ENCODE data around the gene MAP3K15. TPM values are rescaled to one million over a fixed set of nuclear protein-coding genes. Genes with fewer than 3 reads are reported as not detected.

MAP3K15 gene
- total and polyA plus RNA-seq, 10 of the 15 experiments (the other 5 are each of a cell fraction or from before 2014, with no cell fraction given), result 0.03 to 0.16 TPM; not detected in 8

- ChIA-PET POLR2A (no interaction called here), RAD21 (ENCODE audit: unreplicated experiment) (no interaction called here), CTCF (no interaction called here), SMC1A (ENCODE audit: uncharacterized antibody, unreplicated experiment) (no interaction called here)
- H3K4me1 ChIP-seq (ENCODE audit: control insufficient read depth, insufficient read depth, low read length), result no peaks in the 10 kb centered on the region
- no peak overlapping the region for H3K9ac ChIP-seq (ENCODE audit: control insufficient read depth, insufficient read depth, low read length)
- H3K9me3 ChIP-seq (replicated peaks; ENCODE audit: control insufficient read depth, insufficient read depth, low read length), result no peaks in the 10 kb centered on the region
- H3K27me3 ChIP-seq (replicated peaks in 1 of 2; ENCODE audit: control insufficient read depth in 2 of 2, insufficient read depth in 2 of 2, low read length in 1 of 2), result no peaks in the 10 kb centered on the region; a peak in 1 of 4 replicates
- in situ Hi-C loops (cut with MboI) (no loop called here), intact Hi-C loops (cut with micrococcal nuclease; ENCODE audit: unreplicated experiment) (no loop called here)
- no peak overlapping the region for H3K4me3 ChIP-seq
- no peaks in the 10 kb centered on the region for H3K36me3 ChIP-seq (ENCODE audit: control insufficient read depth in 2 of 2, insufficient read depth in 2 of 2, low read length in 1 of 2)
- H3K79me2 ChIP-seq (ENCODE audit: control insufficient read depth, insufficient read depth, low read length), result no peaks in the 10 kb centered on the region
- DNase-seq (ENCODE audit: low read depth, low spot score) (no peak), ATAC-seq (no peak), FAIRE-seq (no peak)
- H3K4me2 ChIP-seq (ENCODE audit: control insufficient read depth, insufficient read depth), result no peak overlapping the region
- H3K27ac ChIP-seq (ENCODE audit: control insufficient read depth, insufficient read depth), result no peak overlapping the region
- no TSS peak for BruUV-seq (replicated peaks)
- H2AFZ ChIP-seq (ENCODE audit: control insufficient read depth, low read depth, low read length), result no peak overlapping the region
- H4K20me1 ChIP-seq (ENCODE audit: control insufficient read depth, insufficient read depth), result no peaks in the 10 kb centered on the region
- WGBS (ENCODE audit: insufficient coverage, insufficient replicate concordance, low lambda C conversion rate, missing lambda C conversion rate), result 0% methylated on average over 3 of the region's 3 CpGs
- no peak for TF ChIP-seq FOXK2 (IDR thresholded peaks at IDR 0.05)
- no peak for TF ChIP-seq PAX8 (IDR thresholded peaks at IDR 0.05)
- TF ChIP-seq RUNX3 (IDR thresholded peaks at IDR 0.05; ENCODE audit: low read length), result no peak
- no peak for TF ChIP-seq ZZZ3 (IDR thresholded peaks at IDR 0.05; ENCODE audit: control insufficient read depth, insufficient read length, low read depth)
- no peak for TF ChIP-seq MYC (IDR thresholded peaks at IDR 0.05; ENCODE audit: insufficient read depth, insufficient read length, insufficient replicate concordance, low read length, severe bottlenecking)
- TF ChIP-seq, protein P1, sequence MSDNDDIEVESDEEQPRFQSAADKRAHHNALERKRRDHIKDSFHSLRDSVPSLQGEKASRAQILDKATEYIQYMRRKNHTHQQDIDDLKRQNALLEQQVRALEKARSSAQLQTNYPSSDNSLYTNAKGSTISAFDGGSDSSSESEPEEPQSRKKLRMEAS (IDR thresholded peaks at IDR 0.05; ENCODE audit: low read depth, low read length), result no peak
- TF ChIP-seq SRF (IDR thresholded peaks at IDR 0.05; ENCODE audit: low read depth in 2 of 2, low read length in 2 of 2), result no peak
- no peak for TF ChIP-seq NFIC (IDR thresholded peaks at IDR 0.05; ENCODE audit: low read depth, low read length)
- no peak for TF ChIP-seq NKRF (conservative IDR thresholded peaks at IDR 0.05)
- no peak for TF ChIP-seq HDAC6 (IDR thresholded peaks at IDR 0.05; ENCODE audit: unreplicated experiment)
- no peak for TF ChIP-seq SMC3 (IDR thresholded peaks at IDR 0.05; ENCODE audit: borderline replicate concordance, low read length)
- no peak for TF ChIP-seq EED (IDR thresholded peaks at IDR 0.05; ENCODE audit: low read depth)
- TF ChIP-seq RFX5 (IDR thresholded peaks at IDR 0.05; ENCODE audit: low read depth, low read length), result no peak
- no peak for TF ChIP-seq SPI1 (IDR thresholded peaks at IDR 0.05; ENCODE audit: borderline replicate concordance, insufficient read depth, low read depth, low read length)
- no peak for TF ChIP-seq PBX3 (IDR thresholded peaks at IDR 0.05; ENCODE audit: insufficient replicate concordance, low read depth, low read length)
- TF ChIP-seq ZNF622 (IDR thresholded peaks at IDR 0.05), result no peak
- TF ChIP-seq, protein P2, sequence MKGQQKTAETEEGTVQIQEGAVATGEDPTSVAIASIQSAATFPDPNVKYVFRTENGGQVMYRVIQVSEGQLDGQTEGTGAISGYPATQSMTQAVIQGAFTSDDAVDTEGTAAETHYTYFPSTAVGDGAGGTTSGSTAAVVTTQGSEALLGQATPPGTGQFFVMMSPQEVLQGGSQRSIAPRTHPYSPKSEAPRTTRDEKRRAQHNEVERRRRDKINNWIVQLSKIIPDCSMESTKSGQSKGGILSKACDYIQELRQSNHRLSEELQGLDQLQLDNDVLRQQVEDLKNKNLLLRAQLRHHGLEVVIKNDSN (IDR thresholded peaks at IDR 0.05; ENCODE audit: borderline replicate concordance, extremely low read length, insufficient read depth, low read depth, low read length), result no peak
- TF ChIP-seq, protein P3, sequence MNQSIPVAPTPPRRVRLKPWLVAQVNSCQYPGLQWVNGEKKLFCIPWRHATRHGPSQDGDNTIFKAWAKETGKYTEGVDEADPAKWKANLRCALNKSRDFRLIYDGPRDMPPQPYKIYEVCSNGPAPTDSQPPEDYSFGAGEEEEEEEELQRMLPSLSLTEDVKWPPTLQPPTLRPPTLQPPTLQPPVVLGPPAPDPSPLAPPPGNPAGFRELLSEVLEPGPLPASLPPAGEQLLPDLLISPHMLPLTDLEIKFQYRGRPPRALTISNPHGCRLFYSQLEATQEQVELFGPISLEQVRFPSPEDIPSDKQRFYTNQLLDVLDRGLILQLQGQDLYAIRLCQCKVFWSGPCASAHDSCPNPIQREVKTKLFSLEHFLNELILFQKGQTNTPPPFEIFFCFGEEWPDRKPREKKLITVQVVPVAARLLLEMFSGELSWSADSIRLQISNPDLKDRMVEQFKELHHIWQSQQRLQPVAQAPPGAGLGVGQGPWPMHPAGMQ (IDR thresholded peaks at IDR 0.05; ENCODE audit: borderline replicate concordance), result no peak
- no peak for TF ChIP-seq SIX5 (IDR thresholded peaks at IDR 0.05; ENCODE audit: low read depth, low read length, severe bottlenecking)
Measured at GRCh38 chrX:19440713-19441112, 74.6 kb downstream of the MAP3K15 start.
